Lower leg skin (tissue), 3 donors: ENCODE data around the gene ELOB.

Experiments used
- CTCF ChIP-seq, 3 donors: fragments of 450-650 bp; IDR thresholded peaks; one replicate each; pipeline ENCODE4 v1.5.1; 2016; ENCODE audit warnings: antibody characterized with exemption in 3 of 3, mild to moderate bottlenecking in 3 of 3, moderate library complexity in 2 of 3
- POLR2A ChIP-seq, 2 donors: fragments of 450-650 bp; IDR thresholded peaks; one replicate each; pipeline ENCODE4 v1.6.1; 2016 to 2017; ENCODE audit warnings: antibody characterized with exemption in 2 of 2, mild to moderate bottlenecking in 1 of 2, moderate library complexity in 1 of 2

- TF ChIP-seq CTCF (IDR thresholded peaks at IDR 0.05) (no peak), POLR2A (IDR thresholded peaks at IDR 0.05) (no peak)
These were observed 2.8 kb downstream of the ELOB start for GRCh38 chr16:2774161-2774891.
